IPS-NIHi7 (cell line): ENCODE measurements around the gene VPS13D.
"Not testable (repeated sequence)": the region's sequence is repeated elsewhere in the genome, so short reads cannot be mapped to it uniquely, and the experiment has no call there.

Experiments used
- DNase-seq: peaks from one replicate; pipeline ENCODE4 v3.0.0; 2012; ENCODE audit warnings: mixed read lengths; ENCODE audit errors: extremely low spot score

The VPS13D gene

GRCh38 chr1:12196641-12197482 is 33.0 kb upstream of the VPS13D start:
- peak; percentile 85 for DNase-seq

DNA sequence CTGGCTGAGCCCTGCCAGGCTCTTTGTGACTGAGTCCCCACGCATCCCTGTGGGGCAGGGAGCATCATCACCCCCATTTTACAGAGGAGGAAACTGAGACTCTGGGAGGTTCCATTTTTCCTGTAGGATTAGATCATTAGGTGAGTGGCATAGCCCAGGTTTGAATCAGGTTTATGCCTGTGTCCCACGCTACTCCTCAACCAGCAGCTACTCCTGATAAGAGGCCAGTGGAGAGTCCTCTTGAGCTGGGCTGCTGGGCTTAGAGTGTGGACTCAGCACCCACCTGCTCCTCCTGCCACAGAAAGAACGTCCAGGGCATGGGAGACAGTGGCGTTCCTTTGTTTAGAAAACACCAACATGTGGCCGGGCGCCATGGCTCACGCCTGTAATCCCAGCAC is 32.3 kb upstream of the VPS13D start:
- no peak for DNase-seq

- no peak for DNase-seq
Observed at GRCh38 chr1:12200208-12200607, 29.6 kb upstream of the VPS13D start.

DNA sequence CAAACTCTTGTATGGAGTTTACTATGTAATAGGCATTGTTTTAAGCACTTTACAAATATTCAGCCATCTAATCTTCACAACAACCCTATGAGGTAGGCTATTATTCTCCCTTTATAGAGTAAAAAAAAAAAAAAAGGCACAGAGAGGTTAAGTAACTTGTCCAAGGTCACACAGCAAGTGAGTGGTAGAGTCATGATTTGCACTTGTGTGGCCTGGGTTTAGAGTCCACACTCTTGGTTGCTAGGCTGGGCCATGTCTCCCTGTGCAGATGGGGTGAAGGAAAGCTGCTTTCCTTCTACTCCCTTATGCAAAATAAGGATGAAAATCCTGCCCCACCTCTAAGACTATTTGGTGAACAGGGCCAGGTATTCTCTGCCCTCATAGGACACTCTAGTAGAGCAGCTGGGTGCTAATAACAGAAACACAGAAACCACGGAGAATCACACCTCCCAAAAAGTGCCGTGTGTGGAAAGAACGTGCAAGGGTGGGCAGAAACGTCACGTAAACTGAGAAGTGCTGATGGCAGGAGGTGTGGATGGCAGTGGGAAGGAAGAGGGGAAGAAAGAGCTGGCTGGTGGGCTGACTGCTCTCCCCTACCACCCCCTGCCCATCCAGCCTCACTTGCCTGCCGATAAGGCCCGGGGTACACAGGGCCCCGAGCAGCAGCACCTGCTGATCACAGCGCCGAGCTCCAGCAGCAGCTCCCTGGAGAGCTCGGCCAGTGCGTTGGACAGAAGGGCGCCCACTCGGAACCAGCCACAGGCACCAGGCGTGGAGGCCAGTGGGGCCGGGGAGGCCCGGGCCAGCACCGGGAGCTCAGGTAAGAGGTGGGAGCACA is 28.3 kb upstream of the VPS13D start:
- no peak for DNase-seq

- no peak for DNase-seq
Observed at GRCh38 chr1:12202190-12202497, 27.7 kb upstream of the VPS13D start.

- no peak for DNase-seq
Observed at GRCh38 chr1:12202577-12202976, 27.3 kb upstream of the VPS13D start.

- DNase-seq = no peak
Observed at GRCh38 chr1:12203216-12204007, 26.4 kb upstream of the VPS13D start.

DNA sequence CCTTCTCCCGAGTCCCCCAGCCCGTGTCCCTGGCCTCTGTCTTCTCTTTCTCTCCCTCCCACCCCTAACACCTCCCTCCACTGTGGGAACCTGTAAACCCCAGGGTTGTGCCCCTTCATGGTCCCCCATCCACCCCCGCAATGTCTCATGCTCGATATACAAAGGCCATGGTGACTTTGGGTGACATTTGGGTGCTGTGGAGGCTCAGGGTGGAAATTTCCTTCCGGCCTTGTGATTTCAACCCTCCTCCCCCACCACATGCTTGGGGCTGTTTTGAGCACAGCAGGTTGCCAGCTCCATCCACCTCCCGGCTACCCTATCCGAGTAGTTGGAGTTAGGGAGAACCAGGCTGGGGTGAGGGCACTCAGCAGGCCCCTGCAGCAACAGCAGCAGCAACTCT is 25.7 kb upstream of the VPS13D start:
- DNase-seq = no peak

DNA sequence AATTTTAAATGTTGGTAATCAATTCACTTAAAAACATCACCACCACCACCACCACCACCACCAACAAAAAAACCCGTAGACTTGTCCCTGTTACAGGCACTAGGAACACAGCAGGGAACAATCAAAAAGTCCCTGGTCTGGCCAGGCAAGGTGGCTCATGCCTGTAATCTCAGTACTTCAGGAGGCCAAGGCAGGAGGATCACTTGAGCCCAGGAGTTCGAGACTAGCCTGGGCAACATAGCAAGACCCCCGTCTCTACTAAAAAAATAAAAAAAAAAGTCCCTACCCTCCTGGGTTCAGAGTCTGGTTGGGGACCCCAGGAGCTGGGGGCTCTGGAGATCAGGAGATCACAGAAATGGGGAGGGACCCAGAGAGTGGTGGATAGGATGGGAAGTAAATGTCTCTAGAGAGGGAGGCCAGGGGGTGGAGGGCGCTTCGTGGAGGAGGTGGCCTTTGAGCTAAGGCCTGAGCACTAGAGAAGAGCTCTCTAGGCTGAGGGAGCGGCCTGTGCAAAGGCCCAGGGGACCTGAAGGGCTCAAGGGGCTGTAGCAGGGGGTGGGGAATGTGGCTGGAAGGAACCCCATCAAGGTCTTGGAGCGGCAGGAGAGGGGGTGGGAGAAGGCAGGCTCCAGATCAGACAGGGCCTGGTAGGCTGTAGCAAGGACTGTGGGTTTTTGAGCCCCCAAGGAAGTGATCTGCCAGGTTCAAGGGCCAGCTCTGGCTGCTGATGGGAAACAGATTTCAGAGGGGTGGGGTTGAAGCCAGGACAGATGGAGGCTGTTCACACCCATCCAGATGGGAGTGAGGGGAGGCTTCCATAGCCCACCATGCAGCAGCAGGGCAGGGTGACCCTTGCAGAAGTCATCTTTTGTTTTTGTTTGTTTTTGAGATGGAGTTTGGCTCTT is 24.8 kb upstream of the VPS13D start:
- no peak for DNase-seq

GRCh38 chr1:12206238-12206637 is 23.6 kb upstream of the VPS13D start:
- DNase-seq = no peak

DNA sequence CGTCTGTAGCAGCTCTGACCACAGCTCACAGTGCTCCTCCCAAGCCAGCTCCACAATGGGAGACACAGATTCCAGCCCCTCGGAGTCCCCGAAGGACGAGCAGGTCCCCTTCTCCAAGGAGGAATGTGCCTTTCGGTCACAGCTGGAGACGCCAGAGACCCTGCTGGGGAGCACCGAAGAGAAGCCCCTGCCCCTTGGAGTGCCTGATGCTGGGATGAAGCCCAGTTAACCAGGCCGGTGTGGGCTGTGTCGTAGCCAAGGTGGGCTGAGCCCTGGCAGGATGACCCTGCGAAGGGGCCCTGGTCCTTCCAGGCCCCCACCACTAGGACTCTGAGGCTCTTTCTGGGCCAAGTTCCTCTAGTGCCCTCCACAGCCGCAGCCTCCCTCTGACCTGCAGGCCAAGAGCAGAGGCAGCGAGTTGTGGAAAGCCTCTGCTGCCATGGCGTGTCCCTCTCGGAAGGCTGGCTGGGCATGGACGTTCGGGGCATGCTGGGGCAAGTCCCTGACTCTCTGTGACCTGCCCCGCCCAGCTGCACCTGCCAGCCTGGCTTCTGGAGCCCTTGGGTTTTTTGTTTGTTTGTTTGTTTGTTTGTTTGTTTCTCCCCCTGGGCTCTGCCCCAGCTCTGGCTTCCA is 22.9 kb upstream of the VPS13D start:
- DNase-seq = no peak

GRCh38 chr1:12208271-12208670 is 21.6 kb upstream of the VPS13D start:
- DNase-seq = no peak

DNA sequence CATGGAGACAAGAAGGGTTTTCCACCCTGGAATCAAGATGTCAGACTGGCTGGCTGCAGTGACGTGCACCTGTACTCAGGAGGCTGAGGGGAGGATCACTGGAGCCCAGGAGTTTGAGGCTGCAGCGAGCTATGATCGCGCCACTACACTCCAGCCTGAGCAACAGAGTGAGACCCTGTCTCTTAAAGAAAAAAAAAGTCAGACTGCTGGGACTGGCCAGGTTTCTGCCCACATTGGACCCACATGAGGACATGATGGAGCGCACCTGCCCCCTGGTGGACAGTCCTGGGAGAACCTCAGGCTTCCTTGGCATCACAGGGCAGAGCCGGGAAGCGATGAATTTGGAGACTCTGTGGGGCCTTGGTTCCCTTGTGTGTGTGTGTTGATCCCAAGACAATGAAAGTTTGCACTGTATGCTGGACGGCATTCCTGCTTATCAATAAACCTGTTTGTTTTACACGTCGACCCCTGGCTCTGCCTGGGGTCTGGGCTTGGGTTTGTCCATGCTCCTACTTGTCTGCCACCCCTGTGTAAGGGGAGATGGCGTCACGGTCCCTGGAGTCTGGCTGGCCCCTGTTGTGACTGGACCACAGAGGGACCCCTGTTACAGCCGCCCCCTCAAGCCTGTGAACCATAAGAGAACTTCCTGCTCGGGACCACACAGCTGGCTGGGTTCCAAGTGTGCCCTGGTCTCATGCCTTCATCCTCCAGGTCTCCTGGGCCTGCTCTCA is 20.9 kb upstream of the VPS13D start:
- DNase-seq = peak; percentile 94

DNA sequence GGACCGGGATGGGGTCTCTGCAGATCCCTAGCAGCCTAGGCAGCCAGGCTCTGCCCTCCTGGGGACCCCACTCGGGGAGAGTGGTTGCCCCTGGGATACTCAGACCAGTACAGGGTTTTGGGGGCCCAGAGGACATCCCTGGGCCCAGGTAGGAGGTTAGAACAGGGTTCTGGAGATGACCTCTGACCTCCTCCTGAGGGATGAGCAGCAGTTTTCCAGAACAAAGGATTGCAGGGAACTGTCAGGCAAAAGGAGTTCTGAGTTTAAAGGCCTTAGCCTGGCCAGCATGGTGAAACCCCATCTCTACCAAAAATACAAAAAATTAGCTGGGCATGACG is 20.4 kb upstream of the VPS13D start:
- no peak for DNase-seq

DNA sequence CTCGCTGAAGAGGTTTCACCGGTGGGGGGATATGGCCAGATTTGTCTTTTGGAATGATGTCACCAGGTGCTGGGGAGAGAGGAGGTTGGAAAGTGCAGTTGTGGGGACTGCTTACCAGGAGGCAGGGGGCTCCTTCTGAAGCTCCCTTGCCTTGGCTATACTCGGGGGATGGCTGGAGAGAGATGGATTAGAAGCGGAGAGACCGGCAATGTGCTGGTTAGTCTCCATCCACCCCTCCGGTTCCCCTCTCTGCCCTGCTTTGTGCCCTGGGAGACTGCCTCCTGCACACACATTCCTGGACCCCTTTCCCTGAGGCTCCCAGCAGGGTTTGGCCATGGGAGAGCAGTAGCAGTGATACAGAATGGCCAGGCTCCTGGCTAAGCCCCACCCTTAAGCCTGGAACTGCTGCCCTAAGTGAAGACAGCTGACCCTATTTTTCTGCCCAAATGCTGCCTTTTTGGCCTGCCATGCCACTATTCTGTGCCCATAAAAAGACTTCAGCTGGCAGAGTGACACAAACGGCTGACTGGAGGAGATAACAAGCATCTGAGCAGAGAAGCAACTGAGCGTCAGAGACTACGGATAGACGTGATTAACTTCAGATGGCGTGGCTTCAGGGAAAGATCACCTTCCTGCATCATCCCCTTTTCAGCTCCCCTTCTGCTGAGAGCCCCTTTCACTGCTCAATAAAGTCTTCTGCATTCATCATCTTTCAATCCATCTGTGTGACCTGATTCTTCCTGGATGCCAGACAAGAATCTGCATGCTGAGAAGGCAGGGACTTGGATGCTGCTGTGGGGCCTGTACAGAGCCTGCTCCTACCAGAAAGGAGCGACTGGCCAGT is 14.5 kb upstream of the VPS13D start:
- no peak for DNase-seq

DNA sequence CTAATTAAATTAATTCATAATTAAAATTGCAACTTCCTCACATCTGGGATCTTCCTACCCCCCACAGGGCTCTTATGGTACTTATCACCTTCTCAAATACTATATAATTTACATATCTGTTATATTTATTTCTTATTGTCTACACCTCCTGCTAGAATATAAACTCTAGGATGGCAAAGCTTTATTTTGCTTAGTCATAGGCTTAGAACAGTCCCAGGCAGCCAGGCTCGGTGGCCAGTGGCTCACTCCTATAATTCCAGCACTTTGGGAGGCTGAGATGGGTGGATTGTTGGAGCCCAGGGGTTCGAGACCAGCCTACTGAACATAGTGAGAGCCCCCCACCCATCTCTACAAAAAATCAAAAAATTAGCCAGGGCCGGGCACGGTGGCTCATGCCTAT is 10.0 kb upstream of the VPS13D start:
- DNase-seq = no peak

DNA sequence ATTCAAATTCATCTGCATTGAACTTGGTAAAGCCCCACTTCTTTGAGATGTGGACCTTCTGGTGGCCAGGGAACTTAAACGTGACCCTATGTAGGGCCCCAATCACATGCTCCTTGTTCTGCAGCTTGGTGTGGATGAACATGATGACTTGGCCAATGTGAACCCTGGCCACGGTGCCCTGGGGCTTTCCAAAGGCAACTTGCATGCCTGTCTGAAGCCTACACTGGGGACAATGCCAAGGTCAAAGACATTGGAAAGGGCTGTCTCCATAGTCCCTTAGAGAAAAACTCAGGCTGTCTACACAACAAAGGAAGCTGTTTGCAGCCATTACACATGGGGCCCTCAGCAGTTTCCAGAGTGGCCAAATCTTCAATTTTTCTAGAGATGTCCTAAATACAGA is 8.9 kb upstream of the VPS13D start:
- no peak for DNase-seq

DNA sequence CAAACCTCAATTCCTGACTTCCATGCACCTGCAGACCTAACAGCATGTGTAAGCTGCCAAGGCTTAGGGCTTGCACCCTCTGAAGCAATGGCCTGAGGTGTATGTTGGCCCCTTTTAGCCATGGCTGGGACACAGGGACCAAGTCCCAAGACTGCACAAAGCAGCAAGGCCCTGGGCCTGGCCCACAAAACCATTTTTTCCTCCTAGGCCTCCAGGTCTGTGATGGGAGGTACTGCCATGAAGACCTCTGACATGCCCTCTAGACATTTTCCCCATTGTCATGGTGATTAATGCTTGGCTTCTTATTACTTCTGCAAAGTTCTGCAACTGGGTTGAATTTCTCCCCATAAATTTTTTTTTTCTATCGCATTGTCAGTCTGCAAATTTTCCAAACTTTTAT is 7.1 kb upstream of the VPS13D start:
- DNase-seq = not testable (repeated sequence)

DNA sequence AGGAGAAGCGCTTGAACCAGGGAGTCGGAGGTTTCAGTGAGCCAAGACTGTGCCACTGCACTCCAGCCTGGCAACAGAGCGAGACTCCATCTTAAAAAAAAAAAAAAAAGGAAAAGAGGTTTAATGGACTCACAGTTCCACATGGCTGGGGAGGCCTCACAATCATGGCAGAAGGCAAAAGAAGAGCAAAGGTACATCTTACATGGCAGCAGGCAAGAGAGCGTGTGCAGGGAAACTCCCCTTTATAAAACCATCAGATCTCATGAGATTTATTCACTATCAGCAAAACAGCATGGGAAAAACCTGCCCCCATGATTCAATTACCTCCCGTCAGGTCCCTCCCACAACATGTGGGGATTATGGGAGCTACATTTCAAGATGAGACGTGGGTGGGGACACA is 5.7 kb upstream of the VPS13D start:
- not testable (repeated sequence) for DNase-seq
